GM12891 (cell line): ENCODE data around the gene IGF2BP1.

Experiments used
- POLR2A ChIP-seq: IDR thresholded peaks from 2 replicates; pipeline ENCODE4 v1.6.1; 2011; ENCODE audit warnings: low read depth, low read length, control low read depth
- POLR2AphosphoS5 ChIP-seq: IDR thresholded peaks from 2 replicates; pipeline ENCODE4 v1.6.1; 2011; ENCODE audit warnings: low read depth, low read length, control low read depth
- POU2F2 ChIP-seq: IDR thresholded peaks from 2 replicates; pipeline ENCODE4 v1.6.1; 2011; ENCODE audit warnings: low read depth, mild to moderate bottlenecking, control low read depth, low read length, moderate library complexity
- SPI1 ChIP-seq: IDR thresholded peaks from 2 replicates; pipeline ENCODE4 v1.6.1; 2011; ENCODE audit warnings: low read depth, low read length, control low read depth
- TAF1 ChIP-seq: IDR thresholded peaks from 2 replicates; pipeline ENCODE4 v1.6.1; 2011; ENCODE audit warnings: low read depth, low read length, control low read depth

- no peak for TF ChIP-seq POLR2AphosphoS5
- no peak for TF ChIP-seq POLR2A
- TF ChIP-seq TAF1 = no peak
- no peak for TF ChIP-seq SPI1
- no peak for TF ChIP-seq POU2F2
Measured at GRCh38 chr17:49016775-49017463, 19.7 kb downstream of the IGF2BP1 start.
